GM21381 (cell line): ENCODE data around the gene ATAT1.
A peak's percentile ranks its signal among the peaks of the same experiment; 100 is the strongest.

ENCODE experiments used
- ATAC-seq: cut with Tn5 transposase; IDR thresholded peaks from one replicate; pipeline ENCODE4 v1.9.1; 2021; ENCODE audit warnings: mild to moderate bottlenecking, moderate library complexity; ENCODE audit not compliant: unreplicated experiment

Gene ATAT1

GRCh38 chr6:30683183-30683979 lies 56.7 kb downstream of the ATAT1 start:
- no peak for ATAC-seq

GRCh38 chr6:30683980-30684338 lies 57.3 kb downstream of the ATAT1 start:
- no peak for ATAC-seq

GRCh38 chr6:30684386-30685156 lies 57.9 kb downstream of the ATAT1 start:
- no peak for ATAC-seq

- no peak for ATAC-seq
These were observed 58.7 kb downstream of the ATAT1 start for GRCh38 chr6:30685157-30686008.

GRCh38 chr6:30686009-30686907 lies 59.6 kb downstream of the ATAT1 start, which contains the start of gene PPP1R18:
TSS of gene PPP1R18 (minus strand) at chr6:30686645. CDS start at chr6:30686018, 627 bp downstream.
- peak; percentile 21 for ATAC-seq

GRCh38 chr6:30686908-30687658 lies 60.4 kb downstream of the ATAT1 start:
- peak; percentile 46 for ATAC-seq

- ATAC-seq = no peak
These were observed 61.2 kb downstream of the ATAT1 start for GRCh38 chr6:30687659-30688431.

GRCh38 chr6:30688569-30688968 lies 61.9 kb downstream of the ATAT1 start:
- no peak for ATAC-seq

- no peak for ATAC-seq
These were observed 62.6 kb downstream of the ATAT1 start for GRCh38 chr6:30689022-30689865.

- no peak for ATAC-seq
These were observed 63.3 kb downstream of the ATAT1 start for GRCh38 chr6:30689985-30690384.

GRCh38 chr6:30690403-30691207 lies 63.9 kb downstream of the ATAT1 start, which contains the start of gene NRM:
TSS of gene NRM (minus strand) at chr6:30690984. CDS start at chr6:30690974, 10 bp downstream.
- peak; percentile 25 for ATAC-seq

- no peak for ATAC-seq
These were observed 64.7 kb downstream of the ATAT1 start for GRCh38 chr6:30691208-30691847.
